OCI-LY1 (cell line): ENCODE measurements around the gene NETO2.

ENCODE experiments used
- H2AFZ ChIP-seq: fragments of 200-600 bp; sonication (generic), shearing (Covaris generic); 2 replicates; pipeline ENCODE4 v1.6.0; 2014; ENCODE audit warnings: antibody characterized with exemption, mild to moderate bottlenecking, low read length
- H3F3A ChIP-seq: fragments of 200-600 bp; sonication (generic), shearing (Covaris generic); 2 replicates; pipeline ENCODE4 v1.6.0; 2014; ENCODE audit warnings: mild to moderate bottlenecking, antibody characterized with exemption, low read length, moderate library complexity; ENCODE audit not compliant: insufficient read depth
- H3K27ac ChIP-seq: fragments of 200-600 bp; sonication (generic); 2 replicates; pipeline ENCODE4 v1.5.1; 2014; ENCODE audit warnings: low read length, mixed run types, mild to moderate bottlenecking, low read depth; ENCODE audit not compliant: poor library complexity, severe bottlenecking
- H3K27me3 ChIP-seq: fragments of 200-600 bp; sonication (generic); 2 replicates; pipeline ENCODE4 v1.6.0; 2014; ENCODE audit warnings: antibody characterized with exemption, mild to moderate bottlenecking, low read length, moderate library complexity; ENCODE audit not compliant: insufficient read depth
- H3K36me3 ChIP-seq: fragments of 200-600 bp; sonication (generic); 2 replicates; pipeline ENCODE4 v1.6.1; 2014; ENCODE audit warnings: mild to moderate bottlenecking, antibody characterized with exemption, low read length, moderate library complexity, mixed read lengths; ENCODE audit not compliant: insufficient read depth
- H3K4me1 ChIP-seq: fragments of 200-600 bp; sonication (generic); 2 replicates; pipeline ENCODE4 v1.5.1; 2014; ENCODE audit warnings: mild to moderate bottlenecking, low read length, moderate library complexity; ENCODE audit not compliant: insufficient read depth, severe bottlenecking
- H3K4me2 ChIP-seq: fragments of 200-600 bp; sonication (generic), shearing (Covaris generic); 2 replicates; pipeline ENCODE4 v1.6.1; 2014; ENCODE audit warnings: low read length
- H3K4me3 ChIP-seq: fragments of 200-600 bp; sonication (generic); 2 replicates; pipeline ENCODE4 v1.5.1; 2014; ENCODE audit warnings: low read length, low read depth, mild to moderate bottlenecking, mixed read lengths; ENCODE audit not compliant: poor library complexity, severe bottlenecking
- H3K79me2 ChIP-seq: fragments of 200-600 bp; shearing (Covaris generic); 2 replicates; pipeline ENCODE4 v1.6.1; 2016; ENCODE audit warnings: mixed run types, low read length, mixed read lengths; ENCODE audit not compliant: insufficient read depth
- H3K9ac ChIP-seq: fragments of 200-600 bp; sonication (generic), shearing (Covaris generic); 2 replicates; pipeline ENCODE4 v1.6.1; 2014; ENCODE audit warnings: mild to moderate bottlenecking, low read length, mixed read lengths
- H3K9me2 ChIP-seq: fragments of 200-600 bp; sonication (generic), shearing (Covaris generic); 2 replicates; pipeline ENCODE4 v1.6.1; 2014; ENCODE audit warnings: low read depth, mild to moderate bottlenecking, low read length, mixed read lengths
- H3K9me3 ChIP-seq: fragments of 200-600 bp; shearing (Covaris generic); 2 replicates; pipeline ENCODE4 v1.6.1; 2014; ENCODE audit warnings: low read length, mixed read lengths
- H4K20me1 ChIP-seq: fragments of 200-600 bp; sonication (generic), shearing (Covaris generic); 2 replicates; pipeline ENCODE4 v1.6.0; 2016; ENCODE audit warnings: mild to moderate bottlenecking, low read length; ENCODE audit not compliant: insufficient read depth
- EZH2 ChIP-seq: fragments of 200-600 bp; sonication (generic), shearing (Covaris generic); IDR thresholded peaks from 2 replicates; pipeline ENCODE4 v1.8.0; 2017; ENCODE audit warnings: borderline replicate concordance, mixed run types, mild to moderate bottlenecking, antibody characterized with exemption, low read length, moderate library complexity, mixed read lengths
- TF ChIP-seq, protein P1 (sequence below): fragments of 200-600 bp; sonication (generic), shearing (Covaris generic); IDR thresholded peaks from 2 replicates; pipeline ENCODE4 v1.5.1; 2017; ENCODE audit warnings: mild to moderate bottlenecking, antibody characterized with exemption, low read length, moderate library complexity, mixed read lengths

The NETO2 gene

DNA sequence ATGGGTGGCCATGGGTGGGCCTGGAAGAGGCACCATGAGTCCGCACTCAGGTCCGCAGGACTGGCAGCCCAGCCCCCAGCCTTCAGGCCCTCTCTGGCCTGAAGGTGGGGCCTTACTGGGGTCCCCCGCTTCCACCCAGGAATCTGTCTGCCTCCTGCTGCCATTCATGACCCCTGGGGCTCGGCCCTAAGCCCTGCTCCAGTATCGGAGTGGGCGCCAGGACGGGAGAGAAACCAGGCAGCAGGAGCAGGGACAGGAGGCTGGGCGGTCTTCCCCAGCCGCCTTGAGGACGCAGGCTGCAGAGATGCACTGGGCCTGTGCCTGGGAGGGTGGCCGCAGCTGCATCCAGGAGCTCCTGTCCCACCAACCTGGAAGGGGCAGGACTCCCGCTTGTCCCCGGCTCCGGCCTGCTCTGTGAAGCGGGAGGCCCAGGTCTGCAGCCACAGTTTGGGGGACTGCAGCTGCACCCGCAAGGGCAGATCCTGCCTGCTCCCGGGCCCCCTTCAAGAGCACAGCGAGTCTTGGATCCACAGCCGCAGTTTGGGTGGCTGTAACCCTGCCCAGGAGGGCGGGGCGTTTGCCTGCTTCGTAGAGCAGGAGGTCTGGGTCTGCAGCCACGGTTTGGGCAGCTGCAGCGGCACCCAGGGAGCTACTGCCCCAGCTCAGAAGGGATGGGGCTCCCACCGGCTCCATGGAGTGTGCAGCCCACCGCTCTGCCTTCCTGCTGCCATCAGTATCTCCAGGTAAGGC, 88.4 kb downstream of the NETO2 start:
- H3K4me2 ChIP-seq: no peak overlapping the region
- H3K9me3 ChIP-seq: no peaks in the 10 kb centered on the region
- peaks cover 23% of the 10 kb centered on the region; the same call in 1 of the 2 replicates for H3K27me3 ChIP-seq
- no peaks in the 10 kb centered on the region for H3K4me1 ChIP-seq
- H3K9ac ChIP-seq: no peak overlapping the region
- no peaks in the 10 kb centered on the region for H3F3A ChIP-seq
- H3K9me2 ChIP-seq: no peaks in the 10 kb centered on the region
- no peak for TF ChIP-seq EZH2
- TF ChIP-seq, protein P1, sequence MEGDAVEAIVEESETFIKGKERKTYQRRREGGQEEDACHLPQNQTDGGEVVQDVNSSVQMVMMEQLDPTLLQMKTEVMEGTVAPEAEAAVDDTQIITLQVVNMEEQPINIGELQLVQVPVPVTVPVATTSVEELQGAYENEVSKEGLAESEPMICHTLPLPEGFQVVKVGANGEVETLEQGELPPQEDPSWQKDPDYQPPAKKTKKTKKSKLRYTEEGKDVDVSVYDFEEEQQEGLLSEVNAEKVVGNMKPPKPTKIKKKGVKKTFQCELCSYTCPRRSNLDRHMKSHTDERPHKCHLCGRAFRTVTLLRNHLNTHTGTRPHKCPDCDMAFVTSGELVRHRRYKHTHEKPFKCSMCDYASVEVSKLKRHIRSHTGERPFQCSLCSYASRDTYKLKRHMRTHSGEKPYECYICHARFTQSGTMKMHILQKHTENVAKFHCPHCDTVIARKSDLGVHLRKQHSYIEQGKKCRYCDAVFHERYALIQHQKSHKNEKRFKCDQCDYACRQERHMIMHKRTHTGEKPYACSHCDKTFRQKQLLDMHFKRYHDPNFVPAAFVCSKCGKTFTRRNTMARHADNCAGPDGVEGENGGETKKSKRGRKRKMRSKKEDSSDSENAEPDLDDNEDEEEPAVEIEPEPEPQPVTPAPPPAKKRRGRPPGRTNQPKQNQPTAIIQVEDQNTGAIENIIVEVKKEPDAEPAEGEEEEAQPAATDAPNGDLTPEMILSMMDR: no peak
- H2AFZ ChIP-seq: no peak overlapping the region
- H3K4me3 ChIP-seq: no peak overlapping the region
- no peaks in the 10 kb centered on the region for H4K20me1 ChIP-seq
- H3K36me3 ChIP-seq: no peaks in the 10 kb centered on the region
- H3K79me2 ChIP-seq: no peaks in the 10 kb centered on the region
- H3K27ac ChIP-seq: no peak overlapping the region

DNA sequence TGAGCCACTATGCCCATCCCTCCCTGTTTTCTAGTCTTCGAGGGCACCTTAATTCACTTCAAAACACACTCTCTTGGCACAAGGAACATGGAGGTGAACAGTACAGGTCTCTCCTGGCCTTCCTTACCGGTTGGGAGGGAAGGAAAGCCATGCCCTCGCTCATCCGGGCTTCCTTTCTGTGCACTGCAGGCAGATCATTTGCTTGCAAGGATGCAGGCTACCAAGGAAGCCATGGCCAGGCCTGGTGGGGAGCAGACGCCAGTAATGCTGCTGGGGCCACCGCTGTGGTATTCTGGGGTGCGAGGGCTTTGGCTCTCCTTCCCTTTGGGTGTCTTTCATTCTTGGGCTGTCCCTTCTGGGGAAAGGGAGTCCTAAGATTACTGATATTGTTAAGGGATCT, 89.4 kb downstream of the NETO2 start:
- H3K27ac ChIP-seq: no peak overlapping the region
- TF ChIP-seq, protein P1: no peak
- no peak for TF ChIP-seq EZH2
- H3K27me3 ChIP-seq: peaks cover 23% of the 10 kb centered on the region; the same call in 1 of the 2 replicates
- H3K4me3 ChIP-seq: no peak overlapping the region
- H3K9me3 ChIP-seq: no peaks in the 10 kb centered on the region
- H3K9me2 ChIP-seq: no peaks in the 10 kb centered on the region
- H3F3A ChIP-seq: no peaks in the 10 kb centered on the region
- no peaks in the 10 kb centered on the region for H3K4me1 ChIP-seq
- no peaks in the 10 kb centered on the region for H3K79me2 ChIP-seq
- no peaks in the 10 kb centered on the region for H4K20me1 ChIP-seq
- H3K4me2 ChIP-seq: no peak overlapping the region
- H2AFZ ChIP-seq: no peak overlapping the region
- no peaks in the 10 kb centered on the region for H3K36me3 ChIP-seq
- no peak overlapping the region for H3K9ac ChIP-seq

DNA sequence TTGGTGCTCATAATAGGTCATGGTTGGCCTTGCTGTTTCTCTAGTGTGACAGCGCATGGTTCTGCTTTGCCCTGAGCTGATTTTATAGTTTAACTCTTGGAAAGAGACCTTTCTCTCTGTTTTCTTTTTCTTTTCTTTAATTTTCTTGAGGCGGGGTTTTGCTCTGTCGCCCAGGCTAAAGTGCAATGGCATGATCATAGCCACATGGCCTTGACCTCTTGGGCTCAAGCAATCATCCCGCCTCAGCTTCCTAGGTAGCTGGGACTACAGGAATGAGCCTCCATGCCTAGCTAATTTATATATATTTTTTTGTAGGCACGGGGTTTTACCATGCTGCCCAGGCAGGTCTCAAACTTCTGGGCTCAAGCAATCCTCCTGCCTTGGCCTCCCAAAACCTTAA, 89.8 kb downstream of the NETO2 start:
- Histone ChIP-seq H3K9ac (no peak overlapping the region), H3K36me3 (no peaks in the 10 kb centered on the region), H3F3A (no peaks in the 10 kb centered on the region), H3K27ac (no peak overlapping the region), H3K27me3 (peaks cover 23% of the 10 kb centered on the region; the same call in 1 of the 2 replicates), H2AFZ (no peak overlapping the region), H4K20me1 (no peaks in the 10 kb centered on the region), H3K4me3 (no peak overlapping the region), H3K79me2 (no peaks in the 10 kb centered on the region), H3K9me3 (no peaks in the 10 kb centered on the region), H3K4me1 (no peaks in the 10 kb centered on the region), H3K4me2 (no peak overlapping the region), H3K9me2 (no peaks in the 10 kb centered on the region)
- no peak for TF ChIP-seq EZH2
- TF ChIP-seq, protein P1: no peak
